ENCODE measurements around the gene BPHL.
"Not testable (repeated sequence)": the region's sequence is repeated elsewhere in the genome, so short reads cannot be mapped to it uniquely, and the experiment has no call there.

Gene BPHL

DNA sequence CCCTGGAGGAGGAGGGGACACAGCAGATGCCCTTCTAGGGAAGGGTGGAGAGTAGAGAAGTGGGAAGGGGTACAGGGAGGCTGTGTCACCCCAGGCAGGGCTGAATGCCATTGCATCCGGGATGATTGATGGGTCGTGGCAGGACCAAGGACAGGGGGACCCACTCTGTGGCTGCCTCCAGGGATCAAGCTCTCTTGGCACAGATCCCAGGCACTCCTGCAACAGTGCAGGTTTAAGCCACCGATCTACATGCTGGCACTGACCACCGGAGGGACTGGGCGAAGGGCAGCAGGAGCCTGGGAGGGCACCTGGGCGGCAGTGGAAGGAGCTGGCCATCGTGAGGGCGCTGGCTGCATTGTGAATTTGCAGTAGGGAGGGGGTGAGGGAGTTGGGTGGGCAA, 61.4 kb downstream of the BPHL start:
- not testable (repeated sequence) for DNase-seq (ENCODE audit: low read depth)

DNA sequence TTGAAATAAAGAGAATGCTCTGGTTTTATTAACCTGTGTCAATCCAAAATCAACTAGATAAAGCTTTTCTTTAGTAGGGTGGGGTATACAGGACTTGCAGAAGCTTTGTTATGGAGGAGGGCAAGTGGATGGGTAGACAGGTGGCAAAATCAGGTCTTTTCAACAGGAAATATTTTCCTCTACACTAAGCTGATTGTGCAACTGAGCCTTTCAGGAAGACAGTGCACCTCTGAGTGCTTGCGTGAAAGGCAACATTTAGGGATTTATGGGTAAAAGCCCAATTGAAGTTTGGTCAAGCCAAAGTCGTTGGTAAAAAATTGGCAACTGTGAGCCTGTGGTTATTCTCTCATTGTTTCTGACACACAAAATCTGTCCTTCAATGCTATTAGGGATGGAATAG, 62.6 kb downstream of the BPHL start:
- no peak for DNase-seq (ENCODE audit: low read depth)

DNA sequence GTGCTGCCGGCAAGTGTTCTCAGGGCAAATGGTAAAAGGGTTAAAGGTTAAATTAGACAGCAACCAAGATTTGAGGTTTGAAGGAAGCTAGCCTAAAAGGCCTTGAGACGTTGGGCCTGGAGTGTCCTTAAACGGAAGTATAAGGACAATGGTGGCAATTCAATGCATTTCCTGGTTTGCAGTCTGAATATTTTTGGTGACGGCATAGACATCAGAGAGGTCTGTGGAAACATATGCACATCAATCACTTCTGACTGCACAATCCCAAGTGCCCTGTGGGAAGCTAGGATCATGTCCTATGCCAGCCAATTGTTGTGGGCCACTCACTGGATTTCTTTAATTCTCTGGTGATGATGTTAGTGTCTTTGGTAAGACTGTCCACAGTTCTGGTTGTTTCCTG, 64.6 kb downstream of the BPHL start:
- no peak for DNase-seq (ENCODE audit: low read depth)

DNA sequence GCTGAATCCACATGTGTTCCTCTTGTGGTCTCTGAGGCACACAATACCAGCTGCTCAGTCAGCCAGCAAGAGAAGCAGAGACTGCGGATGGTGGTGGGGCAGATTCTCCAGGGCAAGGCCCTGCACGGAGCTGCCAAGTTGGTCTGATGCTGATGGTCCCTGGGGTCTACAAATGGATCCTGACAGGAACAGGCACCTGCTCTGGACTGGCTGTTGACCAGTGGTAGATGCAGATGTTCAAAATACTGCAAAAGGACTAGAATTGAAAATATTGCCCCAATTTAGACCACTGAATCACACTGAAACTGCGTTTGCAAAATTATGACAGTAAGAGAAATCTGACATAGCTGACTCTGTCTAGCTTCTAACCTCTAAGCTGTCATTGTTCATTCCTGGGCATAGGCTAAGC, 68.5 kb downstream of the BPHL start:
- DNase-seq (ENCODE audit: low read depth), result no peak

DNA sequence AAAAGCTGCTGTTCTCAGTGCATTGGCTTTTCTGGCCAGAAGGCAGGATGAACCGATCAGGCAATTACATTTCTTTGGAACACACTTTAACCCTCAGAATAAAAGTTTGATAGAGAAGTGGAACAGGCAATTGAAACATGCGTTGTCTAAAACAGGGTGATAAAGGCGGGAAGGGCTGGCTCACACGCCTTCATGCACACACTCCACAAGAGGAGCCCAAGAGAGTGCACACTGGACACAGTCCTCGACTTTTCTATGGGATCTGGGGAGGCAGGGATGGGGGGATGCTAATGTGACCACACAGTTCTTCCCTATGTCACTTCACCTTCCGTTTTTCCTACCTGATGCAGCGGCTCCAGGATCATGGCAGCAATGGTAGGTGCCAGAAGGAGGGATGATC, 69.8 kb downstream of the BPHL start:
- no peak for DNase-seq (ENCODE audit: low read depth)

DNA sequence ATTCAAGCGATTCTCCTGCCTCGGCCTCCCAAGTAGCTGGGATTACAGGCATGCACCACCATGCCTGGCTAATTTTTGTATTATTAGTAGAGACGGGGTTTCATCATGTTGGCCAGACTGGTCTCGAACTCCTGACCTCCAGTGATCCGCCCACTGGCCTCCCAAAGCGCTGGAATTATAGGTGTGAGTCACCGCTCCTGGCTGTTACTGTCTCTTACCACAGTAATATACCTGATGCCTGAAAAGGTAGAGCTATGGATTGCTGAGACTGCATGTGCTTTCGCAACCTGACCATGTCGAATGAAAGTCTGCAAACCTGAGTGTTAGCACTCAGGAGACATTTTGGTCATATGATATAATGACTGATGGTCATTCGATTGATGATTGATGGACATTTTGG, 70.7 kb downstream of the BPHL start:
- not testable (repeated sequence) for DNase-seq (ENCODE audit: low read depth)

DNA sequence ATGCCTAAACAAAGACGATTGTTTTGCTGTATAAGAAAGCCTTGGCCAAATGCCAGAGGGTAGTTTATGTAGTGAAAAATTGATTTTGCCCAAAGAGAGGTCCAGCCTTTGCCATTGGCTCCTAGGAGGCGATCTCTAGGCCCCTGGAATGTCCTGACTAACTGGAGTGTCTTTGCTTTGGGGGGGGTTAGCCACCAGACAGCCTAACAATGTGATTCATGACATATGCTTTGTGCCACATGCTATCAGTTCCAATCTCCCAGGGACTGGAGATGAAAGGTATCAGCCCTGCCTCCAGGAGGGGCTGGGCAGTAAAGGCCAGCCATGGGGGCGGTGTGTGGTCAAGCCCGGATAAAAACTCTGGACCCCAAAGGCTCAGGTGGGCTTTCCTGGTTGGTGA, 71.5 kb downstream of the BPHL start:
- DNase-seq (ENCODE audit: low read depth), result no peak

DNA sequence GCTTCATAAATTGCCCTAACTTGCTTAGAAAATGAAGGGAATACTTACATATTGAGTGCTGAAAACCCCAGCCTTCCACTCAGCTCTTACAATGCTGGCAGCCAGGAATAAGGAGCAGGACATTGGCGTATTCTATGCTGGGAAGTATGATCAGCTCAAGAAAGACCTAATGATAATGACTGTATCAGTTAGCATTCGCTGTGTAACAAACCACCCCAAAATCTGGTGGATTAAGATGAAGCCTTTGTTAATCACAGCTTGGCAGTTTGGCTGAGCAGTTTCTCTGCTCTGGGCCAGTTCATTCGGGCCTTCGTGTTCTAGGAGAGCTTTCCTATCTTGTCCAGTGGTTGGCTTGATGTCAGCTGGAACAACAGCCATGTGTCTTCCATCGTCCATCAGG, 72.3 kb downstream of the BPHL start:
- DNase-seq (ENCODE audit: low read depth), result no peak

DNA sequence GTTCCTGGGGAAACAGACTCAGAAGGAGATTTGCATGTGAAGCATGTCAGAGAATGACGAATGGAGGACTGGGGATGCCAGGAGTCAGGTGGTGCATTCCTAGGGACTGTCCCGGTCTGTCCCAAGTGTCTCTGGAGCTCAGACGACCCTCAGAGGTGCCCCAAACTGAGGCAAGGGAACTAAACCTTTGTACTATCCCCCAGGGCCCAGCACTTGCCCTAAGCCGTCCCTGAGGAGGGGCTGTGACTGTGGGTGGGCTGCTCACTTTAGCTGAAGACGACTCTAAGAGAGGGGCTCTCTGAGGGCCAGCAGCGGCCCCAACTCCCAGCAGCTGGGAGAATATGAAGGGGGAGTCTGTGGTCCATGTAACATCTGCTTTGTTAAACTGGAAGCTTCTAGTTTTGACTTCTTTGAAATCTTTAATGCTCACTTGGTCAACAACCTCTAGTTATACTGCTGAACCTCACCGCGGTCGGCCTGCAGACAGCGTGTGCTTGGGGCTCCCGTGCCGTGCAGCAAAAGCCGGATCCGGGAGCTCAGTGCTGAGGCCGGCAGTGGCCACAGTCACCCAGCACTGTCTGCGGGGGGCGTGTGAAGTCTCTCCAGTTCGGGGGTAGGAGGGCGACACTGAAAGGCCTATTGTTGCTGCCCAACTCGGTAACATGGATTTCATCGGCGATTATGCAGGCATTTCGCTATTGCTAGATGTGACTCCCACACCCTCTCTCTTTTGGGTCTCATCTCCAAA, 74.8 kb downstream of the BPHL start:
- DNase-seq (ENCODE audit: low read depth), result no peak

DNA sequence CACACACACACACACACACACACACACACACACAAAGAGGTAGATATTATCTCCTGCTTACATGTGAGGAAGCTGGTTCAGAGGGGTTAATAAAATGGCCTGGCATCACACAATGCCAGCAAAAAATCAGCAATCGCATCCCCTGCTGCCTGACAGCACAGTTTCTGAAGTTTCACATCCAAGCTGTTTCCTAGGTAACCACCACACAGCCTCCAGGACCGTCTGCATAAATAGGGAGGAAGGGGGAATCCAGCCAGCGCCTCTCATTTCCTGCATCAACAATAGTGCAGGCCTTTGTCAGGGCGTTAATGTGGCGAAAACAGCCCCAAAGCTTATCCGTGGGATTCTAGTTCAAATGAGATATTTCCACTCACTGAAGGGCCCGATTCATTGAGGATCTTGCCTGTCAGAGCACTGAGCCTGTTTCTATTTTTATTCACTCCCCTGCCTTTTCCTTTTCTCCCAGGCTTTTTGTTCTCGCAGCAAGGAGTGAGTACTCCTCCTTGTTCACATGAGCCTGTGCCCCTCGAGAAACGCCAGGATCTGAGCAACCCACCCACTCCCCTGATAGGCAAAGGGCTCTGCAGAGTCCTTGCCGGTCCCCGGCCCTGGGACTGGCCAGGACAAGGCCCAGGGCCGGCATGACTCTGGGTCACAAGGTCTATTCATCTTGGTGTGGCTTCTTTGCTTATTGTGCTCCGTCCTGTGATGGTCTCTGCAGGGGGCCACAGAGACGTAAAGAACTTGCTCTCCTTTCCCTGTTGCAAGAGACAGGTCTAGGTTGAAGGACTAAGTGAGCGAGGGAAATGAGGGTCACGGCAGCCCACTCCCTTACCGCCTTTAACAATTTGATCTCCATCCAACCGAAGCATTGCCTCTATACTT, 76.3 kb downstream of the BPHL start:
- no peak for DNase-seq (ENCODE audit: low read depth)

DNA sequence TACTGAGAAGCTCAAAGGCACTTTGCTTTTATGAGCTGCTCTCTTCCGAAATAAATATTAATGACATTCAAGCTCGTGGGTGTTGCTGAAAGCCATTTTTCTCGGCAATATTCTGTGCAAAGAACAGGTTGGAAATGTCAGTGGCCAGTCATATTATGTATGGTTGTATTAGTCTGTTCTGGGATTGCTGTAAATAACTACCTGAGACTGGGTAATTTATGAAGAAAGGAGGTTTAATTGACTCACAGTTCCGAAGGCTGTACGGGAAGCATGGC, 76.8 kb downstream of the BPHL start:
- no peak for DNase-seq (ENCODE audit: low read depth)

DNA sequence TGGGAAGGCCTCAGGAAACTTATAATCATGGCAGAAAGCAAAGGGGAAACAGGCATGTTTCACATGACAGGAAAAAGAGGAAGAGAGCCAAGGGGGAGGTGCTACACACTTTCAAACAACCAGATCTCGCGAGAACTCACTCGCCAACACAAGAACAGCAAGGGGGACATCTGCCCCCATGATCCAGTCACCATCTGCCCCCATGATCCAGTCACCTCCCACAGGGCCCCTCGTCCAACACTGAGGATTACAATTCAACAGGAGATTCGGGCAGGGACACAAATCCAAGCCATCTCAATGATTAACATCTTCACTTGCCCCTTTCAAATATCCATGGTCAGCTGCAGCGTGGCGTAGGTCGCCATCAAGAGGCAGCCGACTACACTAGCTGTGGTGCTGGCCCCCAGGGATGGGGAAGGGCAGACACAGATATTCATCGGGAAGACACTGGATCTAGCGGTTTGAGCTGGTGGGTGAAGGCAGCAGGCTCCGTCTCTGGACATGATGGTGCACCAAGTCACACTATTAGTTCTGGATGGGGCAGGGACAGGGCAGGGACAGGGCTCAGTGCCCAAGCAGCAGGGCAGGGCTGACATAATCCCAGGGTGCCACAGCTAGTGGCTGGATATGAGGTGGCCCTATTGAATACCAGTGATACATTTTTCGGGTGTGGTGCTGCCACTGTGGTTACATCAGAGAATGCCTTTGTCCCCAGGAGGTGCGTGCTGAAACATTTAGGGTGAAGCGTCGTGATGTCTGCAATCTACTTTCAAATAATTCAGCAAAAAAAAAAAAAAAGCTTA, 77.4 kb downstream of the BPHL start:
- DNase-seq (ENCODE audit: low read depth), result no peak

DNA sequence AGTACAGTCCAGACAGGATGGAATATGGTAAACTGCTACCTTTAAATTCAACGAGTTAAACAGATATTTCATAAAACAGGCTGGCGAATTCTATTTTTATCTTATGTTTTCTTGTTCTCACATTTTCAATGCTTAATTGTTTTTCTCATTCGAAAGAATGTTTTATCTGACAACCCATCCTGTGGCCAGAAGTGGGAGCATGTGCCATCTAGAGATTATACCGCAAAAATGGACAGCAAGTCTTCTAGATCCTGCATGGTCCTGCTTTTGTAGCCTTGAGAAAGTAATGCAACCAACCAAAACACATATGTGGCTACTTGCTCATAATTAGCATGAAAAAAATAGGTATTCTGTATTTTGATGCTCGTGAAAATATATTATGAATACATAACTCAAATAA, 78.3 kb downstream of the BPHL start:
- no peak for DNase-seq (ENCODE audit: low read depth)

DNA sequence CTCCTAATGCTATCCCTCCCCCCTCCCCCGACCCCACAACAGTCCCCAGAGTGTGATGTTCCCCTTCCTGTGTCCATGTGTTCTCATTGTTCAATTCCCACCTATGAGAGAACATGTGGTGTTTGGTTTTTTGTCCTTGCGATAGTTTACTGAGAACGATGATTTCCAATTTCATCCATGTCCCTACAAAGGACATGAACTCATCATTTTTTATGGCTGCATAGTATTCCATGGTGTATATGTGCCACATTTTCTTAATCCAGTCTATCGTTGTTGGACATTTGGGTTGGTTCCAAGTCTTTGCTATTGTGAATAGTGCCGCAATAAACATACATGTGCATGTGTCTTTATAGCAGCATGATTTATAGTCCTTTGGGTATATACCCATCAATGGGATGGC, 79.2 kb downstream of the BPHL start:
- DNase-seq (ENCODE audit: low read depth), result not testable (repeated sequence)

DNA sequence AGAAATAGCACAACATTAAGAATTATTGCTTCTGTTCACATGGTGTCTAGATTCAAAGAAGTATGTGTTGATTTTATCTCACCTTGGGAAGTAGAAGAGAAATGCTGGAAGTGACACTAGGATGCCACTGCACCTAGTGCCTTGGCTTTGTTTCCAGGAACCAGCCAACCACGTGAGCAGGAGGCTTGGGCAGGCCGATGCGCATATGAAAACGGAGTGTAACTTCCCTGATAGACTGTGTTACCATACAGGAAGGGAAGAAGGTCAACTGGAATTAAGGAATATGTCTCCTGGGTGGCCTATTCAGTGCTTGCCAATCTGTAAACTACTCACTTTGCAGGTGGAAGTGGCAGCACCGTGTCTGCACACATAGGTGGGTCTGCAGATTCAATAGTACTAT, 80.9 kb downstream of the BPHL start:
- DNase-seq (ENCODE audit: low read depth), result no peak

DNA sequence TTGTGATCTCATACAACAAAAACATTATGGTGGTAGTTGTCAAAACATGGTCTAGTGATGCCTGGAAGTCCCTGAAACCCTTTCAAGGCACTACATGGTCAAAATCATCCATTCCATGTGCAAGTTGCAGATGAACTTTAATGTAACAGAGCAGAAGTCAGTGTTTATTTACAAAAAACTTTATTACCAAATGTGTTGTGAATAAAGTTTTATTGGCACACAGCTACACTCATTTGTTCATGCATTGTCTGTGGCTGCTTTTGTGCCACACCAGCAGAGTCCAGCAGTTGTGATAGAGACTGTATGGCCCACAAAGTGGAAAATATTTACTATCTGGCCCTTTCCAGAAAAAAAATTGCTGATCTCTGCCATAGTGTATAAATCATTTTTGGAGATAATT, 82.2 kb downstream of the BPHL start:
- no peak for DNase-seq (ENCODE audit: low read depth)

DNA sequence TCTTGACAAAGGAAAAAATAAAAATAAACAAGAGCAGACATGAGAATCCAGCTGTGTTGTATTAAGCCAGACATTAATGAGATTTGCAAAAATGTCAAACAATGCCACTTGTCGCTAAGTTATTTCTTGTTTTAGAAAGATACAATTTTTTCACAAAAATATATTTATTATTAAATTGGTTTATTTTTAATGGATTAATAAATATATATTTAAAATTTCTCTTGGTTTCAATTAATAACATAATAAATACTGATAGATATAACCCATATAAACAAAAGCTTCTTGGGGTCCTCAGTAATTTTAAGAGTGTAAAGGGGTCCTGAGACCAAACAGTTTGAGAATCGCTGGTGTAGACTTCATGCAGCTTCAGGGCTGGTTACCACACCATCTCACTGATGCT, 82.9 kb downstream of the BPHL start:
- DNase-seq (ENCODE audit: low read depth), result no peak
